HEK293 (cell line): ENCODE measurements around the gene DOK3.

Source experiments
- CTCF ChIP-seq: fragments of 450-650 bp; formaldehyde crosslinking; IDR thresholded peaks from 2 replicates; pipeline ENCODE4 v1.5.1; 2016; ENCODE audit warnings: missing biosample characterization, missing genetic modification characterization
- EGR2 ChIP-seq: fragments of 450-650 bp; formaldehyde crosslinking; IDR thresholded peaks from 2 replicates; pipeline ENCODE4 v1.5.1; 2016; ENCODE audit warnings: low read depth, missing biosample characterization, missing genetic modification characterization
- GLIS2 ChIP-seq: fragments of 450-650 bp; formaldehyde crosslinking; IDR thresholded peaks from 2 replicates; pipeline ENCODE4 v1.5.1; 2016; ENCODE audit warnings: missing biosample characterization, missing genetic modification characterization
- INSM2 ChIP-seq: fragments of 450-650 bp; formaldehyde crosslinking; IDR thresholded peaks from 2 replicates; pipeline ENCODE4 v1.5.1; 2016; ENCODE audit warnings: missing biosample characterization, missing genetic modification characterization
- KLF1 ChIP-seq: fragments of 450-650 bp; formaldehyde crosslinking; IDR thresholded peaks from 2 replicates; pipeline ENCODE4 v1.5.1; 2016; ENCODE audit warnings: missing biosample characterization, missing genetic modification characterization
- KLF17 ChIP-seq: fragments of 450-650 bp; formaldehyde crosslinking; IDR thresholded peaks from 2 replicates; pipeline ENCODE4 v1.5.1; 2016; ENCODE audit warnings: missing biosample characterization, missing genetic modification characterization
- MEIS1 ChIP-seq: sonication (generic); formaldehyde crosslinking; IDR thresholded peaks from 2 replicates; pipeline ENCODE4 v1.8.1; 2022; ENCODE audit warnings: missing genetic modification reagents, mild to moderate bottlenecking, borderline replicate concordance
- PATZ1 ChIP-seq: fragments of 450-650 bp; formaldehyde crosslinking; IDR thresholded peaks from 2 replicates; pipeline ENCODE4 v1.5.1; 2016; ENCODE audit warnings: missing biosample characterization, missing genetic modification characterization
- PRDM10 ChIP-seq: fragments of 450-650 bp; formaldehyde crosslinking; IDR thresholded peaks from 2 replicates; pipeline ENCODE4 v1.5.1; 2016; ENCODE audit warnings: missing biosample characterization, missing genetic modification characterization
- REPIN1 ChIP-seq: fragments of 450-650 bp; formaldehyde crosslinking; IDR thresholded peaks from 2 replicates; pipeline ENCODE4 v1.5.1; 2017; ENCODE audit warnings: missing biosample characterization, missing genetic modification characterization, low read depth
- ZBTB17 ChIP-seq: fragments of 450-650 bp; formaldehyde crosslinking; IDR thresholded peaks from 2 replicates; pipeline ENCODE4 v1.5.1; 2016; ENCODE audit warnings: missing biosample characterization, missing genetic modification characterization
- ZBTB20 ChIP-seq: fragments of 450-650 bp; formaldehyde crosslinking; IDR thresholded peaks from 2 replicates; pipeline ENCODE4 v1.5.1; 2016; ENCODE audit warnings: missing biosample characterization, missing genetic modification characterization
- ZBTB26 ChIP-seq: fragments of 450-650 bp; formaldehyde crosslinking; optimal IDR thresholded peaks from 2 replicates; pipeline ENCODE3; 2016; ENCODE audit warnings: missing biosample characterization, mild to moderate bottlenecking, missing genetic modification characterization
- ZBTB7A ChIP-seq: fragments of 450-650 bp; formaldehyde crosslinking; IDR thresholded peaks from 2 replicates; pipeline ENCODE4 v1.5.1; 2016; ENCODE audit warnings: low read depth, missing biosample characterization, missing genetic modification characterization
- ZBTB8A ChIP-seq: fragments of 450-650 bp; formaldehyde crosslinking; IDR thresholded peaks from 2 replicates; pipeline ENCODE4 v1.5.1; 2016; ENCODE audit warnings: missing biosample characterization, missing genetic modification characterization
- ZFP37 ChIP-seq: fragments of 450-650 bp; formaldehyde crosslinking; IDR thresholded peaks from 2 replicates; pipeline ENCODE4 v1.5.1; 2016; ENCODE audit warnings: missing biosample characterization, missing genetic modification characterization
- ZNF214 ChIP-seq: fragments of 450-650 bp; formaldehyde crosslinking; IDR thresholded peaks from 2 replicates; pipeline ENCODE4 v1.5.1; 2017; ENCODE audit warnings: missing biosample characterization, mild to moderate bottlenecking, missing genetic modification characterization, borderline replicate concordance
- ZNF292 ChIP-seq: fragments of 450-650 bp; formaldehyde crosslinking; IDR thresholded peaks from 2 replicates; pipeline ENCODE4 v1.5.1; 2016; ENCODE audit warnings: low read depth, missing biosample characterization, missing genetic modification characterization, borderline replicate concordance
- ZNF366 ChIP-seq: fragments of 450-650 bp; formaldehyde crosslinking; conservative IDR thresholded peaks from 2 replicates; pipeline ENCODE4 v1.5.1; 2016; ENCODE audit warnings: missing biosample characterization, missing genetic modification characterization
- ZNF394 ChIP-seq: fragments of 450-650 bp; formaldehyde crosslinking; IDR thresholded peaks from 2 replicates; pipeline ENCODE4 v1.5.1; 2016; ENCODE audit warnings: missing biosample characterization, missing genetic modification characterization, mild to moderate bottlenecking, moderate library complexity, borderline replicate concordance
- ZNF398 ChIP-seq: fragments of 450-650 bp; formaldehyde crosslinking; IDR thresholded peaks from 2 replicates; pipeline ENCODE4 v1.5.1; 2017; ENCODE audit warnings: missing biosample characterization, missing genetic modification characterization
- ZNF529 ChIP-seq: fragments of 450-650 bp; formaldehyde crosslinking; IDR thresholded peaks from 2 replicates; pipeline ENCODE4 v1.5.1; 2017; ENCODE audit warnings: missing genetic modification characterization, missing biosample characterization; ENCODE audit not compliant: insufficient replicate concordance
- ZNF560 ChIP-seq: fragments of 450-650 bp; formaldehyde crosslinking; IDR thresholded peaks from 2 replicates; pipeline ENCODE4 v1.5.1; 2017; ENCODE audit warnings: missing biosample characterization, missing genetic modification characterization, borderline replicate concordance
- ZNF600 ChIP-seq: fragments of 450-650 bp; formaldehyde crosslinking; IDR thresholded peaks from 2 replicates; pipeline ENCODE4 v1.5.1; 2016; ENCODE audit warnings: missing biosample characterization, missing genetic modification characterization
- ZNF621 ChIP-seq: fragments of 450-650 bp; formaldehyde crosslinking; IDR thresholded peaks from 2 replicates; pipeline ENCODE4 v1.5.1; 2017; ENCODE audit warnings: missing biosample characterization, missing genetic modification characterization
- ZNF624 ChIP-seq: fragments of 450-650 bp; formaldehyde crosslinking; IDR thresholded peaks from 2 replicates; pipeline ENCODE4 v1.5.1; 2017; ENCODE audit warnings: missing biosample characterization, missing genetic modification characterization
- ZNF658 ChIP-seq: fragments of 450-650 bp; formaldehyde crosslinking; IDR thresholded peaks from 2 replicates; pipeline ENCODE4; 2016; ENCODE audit warnings: missing biosample characterization, missing genetic modification characterization

The DOK3 gene

GRCh38 chr5:177474002-177474476 is 35.6 kb downstream of the DOK3 start (continued):
- no peak for TF ChIP-seq CTCF
- no peak for TF ChIP-seq ZNF214 (tag by site-specific recombination)
- peak; percentile 74 for TF ChIP-seq ZNF366 (tag by site-specific recombination)
- peak; percentile 61 for TF ChIP-seq ZNF398 (tag by site-specific recombination)
- TF ChIP-seq PATZ1 (tag by site-specific recombination), result peak; percentile 82
- no peak for TF ChIP-seq INSM2 (tag by site-specific recombination)
- peak; percentile 27; the same call in 1 of the 2 replicates for TF ChIP-seq ZBTB20 (tag by site-specific recombination)
- no peak for TF ChIP-seq ZNF394 (tag by site-specific recombination)
- no peak for TF ChIP-seq ZBTB7A (tag by site-specific recombination)
- TF ChIP-seq ZNF624 (tag by site-specific recombination), result peak; percentile 85; the same call in 1 of the 2 replicates
- peak; percentile 32; the same call in 1 of the 2 replicates for TF ChIP-seq ZBTB8A (tag by site-specific recombination)
- TF ChIP-seq ZNF560 (tag by site-specific recombination), result no peak
- peak; percentile 57; the same call in 1 of the 2 replicates for TF ChIP-seq ZBTB17 (tag by site-specific recombination)
- no peak for TF ChIP-seq ZFP37 (tag by site-specific recombination)
- peak; percentile 18; the same call in 1 of the 2 replicates for TF ChIP-seq PRDM10 (tag by site-specific recombination)
- TF ChIP-seq ZBTB26 (tag by site-specific recombination), result no peak
- no peak for TF ChIP-seq ZNF529 (tag by site-specific recombination)
- no peak for TF ChIP-seq REPIN1 (tag by site-specific recombination)
- no peak for TF ChIP-seq EGR2 (tag by site-specific recombination)
- no peak for TF ChIP-seq ZNF292 (tag by site-specific recombination)
- 0 out of 2 replicates have a peak, but pooled peaks have one; percentile 30 for TF ChIP-seq ZNF621 (tag by site-specific recombination)
- peak; percentile 38 for TF ChIP-seq KLF1
- no peak for TF ChIP-seq ZNF658 (tag by site-specific recombination)
- TF ChIP-seq KLF17 (tag by site-specific recombination), result peak; percentile 49; the same call in 1 of the 2 replicates
- peak; percentile 67 for TF ChIP-seq GLIS2 (tag by site-specific recombination)
- no peak for TF ChIP-seq MEIS1 (CRISPR knock-in tag)
- TF ChIP-seq ZNF600 (tag by site-specific recombination), result peak; percentile 90
